ENCODE results near the gene SQOR.
"Not testable (repeated sequence)": the region's sequence is repeated elsewhere in the genome, so short reads cannot be mapped to it uniquely, and the experiment has no call there.

Gene SQOR

DNA sequence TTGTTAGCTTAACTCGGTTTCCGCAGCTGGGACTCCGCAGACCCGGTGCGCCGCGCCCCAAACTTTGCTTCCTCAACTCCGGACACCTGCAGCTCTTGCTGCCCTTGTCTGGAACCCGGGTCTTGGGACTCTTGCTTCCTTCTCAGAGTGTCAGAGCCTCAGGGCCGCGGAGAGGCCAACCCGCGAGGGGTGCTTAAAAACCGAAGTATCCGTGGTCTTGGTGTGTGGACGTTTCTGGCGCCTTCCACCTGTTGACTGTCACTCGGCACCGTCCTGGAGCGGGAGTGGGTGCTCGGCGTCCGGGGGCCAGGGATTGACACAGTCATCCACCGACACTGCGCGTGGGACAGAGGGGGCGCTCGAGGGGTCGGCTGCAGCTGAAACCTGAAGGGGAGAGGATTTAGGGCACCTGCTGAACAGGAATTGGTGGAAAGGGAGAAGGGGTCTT, 386 bp downstream of the SQOR start:
- peak in 1 of 2 experiments; percentile 52 for DNase-seq

DNA sequence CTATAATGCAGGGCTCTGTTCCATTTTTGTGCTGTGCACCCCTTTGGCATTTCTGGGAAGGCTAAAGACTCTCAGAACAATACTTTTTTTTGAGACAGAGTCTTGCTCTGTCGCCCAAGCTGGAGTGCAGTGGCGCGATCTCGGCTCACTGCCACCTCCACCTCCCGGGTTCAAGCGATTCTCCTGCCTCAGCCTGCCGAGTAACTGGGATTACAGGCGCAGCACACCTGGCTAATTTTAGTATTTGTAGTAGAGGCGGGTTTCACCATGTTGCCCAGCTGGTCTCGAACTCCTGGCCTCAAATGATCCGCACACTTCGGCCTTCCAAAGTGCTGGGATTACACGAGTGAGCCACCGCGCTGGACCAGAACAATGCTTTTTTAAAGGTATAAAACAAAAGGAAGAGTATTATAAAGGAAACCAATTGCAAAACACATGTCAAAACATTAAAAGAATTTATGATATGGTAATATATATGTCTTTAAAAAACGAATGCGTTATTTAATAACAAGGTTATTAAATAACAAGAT, 999 bp downstream of the SQOR start:
- DNase-seq: no peak

DNA sequence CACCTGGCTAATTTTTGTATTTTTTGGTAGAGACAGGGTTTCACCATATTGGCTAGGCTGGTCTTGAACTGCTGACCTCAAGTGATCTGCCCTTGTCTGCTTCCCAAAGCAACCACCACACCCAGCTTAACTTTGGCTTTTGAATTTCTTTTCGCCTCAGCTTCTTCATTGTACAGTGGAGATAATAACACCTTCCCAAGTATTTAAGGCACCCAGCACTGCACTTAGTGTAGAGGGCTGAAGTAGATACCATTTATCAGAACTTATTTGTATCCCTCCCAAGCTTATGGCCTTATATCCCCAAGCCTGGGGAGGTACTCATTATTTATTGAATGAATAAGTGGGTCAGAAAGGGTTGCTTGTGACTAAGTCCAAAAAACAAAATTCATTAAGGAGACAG, 2.3 kb downstream of the SQOR start:
- DNase-seq: no peak

DNA sequence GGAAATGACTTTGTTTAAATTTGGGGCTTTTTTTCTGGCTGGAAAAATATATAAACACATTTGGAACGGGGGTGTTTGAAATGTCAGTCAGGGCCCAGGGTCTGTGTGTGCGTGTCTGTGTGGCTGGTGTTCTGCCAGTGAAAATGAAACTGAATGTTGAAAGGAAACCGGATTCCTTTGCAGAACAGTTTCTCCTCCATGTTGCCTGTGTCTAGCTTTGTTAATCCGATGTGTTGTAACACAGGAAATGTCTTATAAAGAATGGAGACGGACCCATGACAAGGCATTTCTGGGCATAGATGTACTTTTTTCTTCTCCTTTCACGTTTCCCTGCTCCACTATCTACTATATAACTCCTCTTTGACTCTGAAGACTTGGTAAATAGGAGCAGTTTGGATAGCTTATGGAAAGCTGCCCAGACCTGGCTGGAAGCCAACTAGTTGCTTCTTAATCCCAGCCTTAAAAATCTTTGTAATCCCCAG, 2.8 kb downstream of the SQOR start:
- peak; percentile 91 for DNase-seq

DNA sequence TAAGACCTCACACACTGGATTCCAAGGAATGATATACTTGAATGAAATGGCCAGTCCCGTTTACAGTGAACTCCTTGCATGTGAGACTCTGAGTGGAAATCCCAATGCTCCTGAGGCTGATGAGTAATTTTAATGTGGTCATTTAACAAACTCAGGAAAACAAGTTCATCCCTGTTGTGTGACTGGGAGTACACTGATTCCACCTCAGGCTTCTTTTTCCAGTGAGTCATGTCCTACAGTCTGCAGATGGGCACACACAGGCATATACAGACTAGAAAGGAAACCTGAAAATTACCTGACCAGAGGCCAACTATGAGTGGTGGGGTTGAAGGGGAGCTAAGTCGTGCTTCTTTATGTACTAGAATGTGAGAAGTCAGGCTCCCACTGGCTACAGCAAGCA, 5.8 kb downstream of the SQOR start:
- DNase-seq: no peak

DNA sequence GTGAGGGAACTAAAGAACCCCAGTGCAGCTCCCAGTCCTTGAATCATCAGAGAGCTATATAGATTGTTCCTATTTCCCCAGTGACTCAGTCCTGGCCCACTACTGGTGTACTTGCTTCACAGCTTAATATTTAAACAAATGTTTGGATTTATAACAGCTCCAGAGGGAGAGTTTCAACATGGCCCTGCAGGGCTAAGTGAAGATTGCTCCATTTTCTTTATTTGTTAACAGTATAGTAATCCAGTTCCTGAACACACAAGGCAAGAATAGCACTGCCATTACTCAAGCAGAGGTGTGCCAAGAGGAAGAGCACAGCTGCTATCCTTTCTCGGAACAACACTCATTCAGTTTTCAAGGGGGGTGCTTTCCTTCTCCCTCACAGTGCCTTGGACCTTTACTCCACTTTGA, 6.5 kb downstream of the SQOR start:
- peak; percentile 93 to 95 for DNase-seq

DNA sequence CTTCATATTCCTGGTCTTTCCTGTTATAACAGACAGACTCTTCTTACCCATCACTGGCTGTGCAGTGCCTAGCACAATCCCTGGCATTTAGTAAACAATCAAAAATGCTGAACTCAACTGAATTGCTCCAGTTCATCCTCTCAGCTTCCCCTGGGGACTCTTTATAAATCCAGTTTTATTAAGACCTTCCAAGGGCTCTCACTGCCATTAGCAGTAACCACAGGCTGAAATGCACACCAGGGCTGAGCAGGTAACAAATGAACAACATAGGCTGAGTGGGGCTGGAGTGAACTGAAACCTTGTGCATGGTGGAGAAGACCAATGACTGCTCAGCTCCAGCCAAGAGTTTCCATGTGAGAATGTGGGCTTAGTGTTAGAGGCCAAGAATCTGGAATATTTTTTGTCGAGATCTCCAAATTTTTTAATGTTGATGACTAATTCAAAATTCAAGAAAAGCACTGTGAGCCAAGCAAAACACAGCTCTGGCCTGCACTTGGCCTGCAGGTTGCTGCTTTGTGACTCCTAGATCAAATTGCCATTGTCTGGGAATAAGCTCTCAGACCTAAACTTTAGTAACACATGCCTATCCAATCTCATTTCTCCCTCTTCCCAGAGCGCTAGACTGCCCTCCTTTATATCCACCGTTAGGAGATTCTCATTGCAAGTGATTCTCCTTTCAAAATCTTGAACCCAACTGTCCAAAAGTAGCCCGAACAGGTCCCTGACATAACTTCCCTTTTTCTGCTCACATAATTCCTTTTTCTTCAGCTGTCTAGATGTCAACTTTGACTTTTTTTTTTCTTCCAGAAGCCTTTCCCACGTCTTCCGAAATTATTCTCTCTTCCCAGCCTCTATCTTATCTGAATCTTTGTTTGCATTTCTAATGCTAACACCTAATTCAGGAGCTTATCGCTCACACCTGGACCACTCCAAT, 7.4 kb downstream of the SQOR start:
- peak; percentile 18 to 39 for DNase-seq

DNA sequence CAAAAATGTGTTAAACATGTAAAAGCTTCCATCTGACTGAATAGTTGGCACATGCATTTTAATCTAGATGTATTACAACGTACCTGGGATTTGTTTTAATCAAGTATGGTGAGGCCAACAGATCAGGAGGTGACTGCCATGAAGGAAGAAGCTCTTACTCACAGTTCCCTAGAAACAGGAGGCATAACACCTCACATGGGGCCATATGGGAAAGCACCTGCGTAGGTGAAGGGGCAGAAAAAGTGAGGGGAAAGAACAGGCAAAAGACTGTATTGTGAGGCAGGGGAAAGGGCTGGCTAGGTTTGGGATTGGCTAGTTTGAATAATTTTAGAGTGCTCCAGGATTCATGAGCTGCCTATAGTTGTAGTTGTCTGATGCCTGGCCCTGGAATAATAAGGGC, 9.6 kb downstream of the SQOR start:
- no peak for DNase-seq

DNA sequence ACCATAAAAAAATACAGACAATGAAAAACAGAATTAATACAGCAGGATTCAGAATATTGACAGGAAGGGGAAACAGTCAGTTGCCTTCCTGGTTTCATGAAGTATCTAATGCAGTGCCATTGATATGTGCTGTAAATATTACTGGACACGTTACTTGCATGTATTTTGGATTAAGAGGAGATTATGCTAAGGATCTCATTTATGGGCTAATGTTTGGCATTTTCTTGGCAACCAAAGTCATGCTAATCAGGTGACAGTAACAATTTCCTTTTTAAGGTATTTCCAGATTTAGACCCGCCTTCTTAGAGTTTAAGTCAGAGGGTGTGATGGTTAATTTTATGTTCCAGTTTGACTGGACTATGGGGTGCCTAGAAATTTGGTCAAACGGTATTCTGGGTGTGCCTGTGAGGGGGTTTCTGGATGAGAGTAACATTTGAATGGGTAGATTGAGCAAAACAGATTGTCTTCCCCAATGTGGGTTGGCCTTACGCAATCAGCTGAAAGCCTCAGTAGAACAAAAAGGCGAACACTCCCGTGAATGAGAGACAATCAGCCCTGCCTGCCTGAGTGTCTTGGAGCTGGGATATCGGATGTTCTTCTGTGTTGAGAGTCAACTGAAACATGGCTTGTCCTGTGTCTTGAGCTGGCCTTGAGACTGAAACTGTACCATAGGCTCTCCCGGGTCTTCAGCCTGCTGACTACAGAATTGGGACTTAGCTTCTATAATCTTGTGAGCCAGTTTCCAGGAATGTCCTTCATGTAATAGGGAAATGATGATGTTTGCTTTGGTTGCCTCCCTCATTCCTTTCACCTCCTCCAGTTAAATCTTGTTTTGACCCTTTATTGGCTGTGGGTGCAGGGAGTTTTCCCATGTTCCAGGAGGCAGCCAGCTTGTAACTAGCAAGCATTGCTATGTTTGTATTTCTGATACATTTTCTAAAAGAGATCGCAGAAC, 10.5 kb downstream of the SQOR start:
- DNase-seq: peak in 1 of 2 experiments; percentile 33

DNA sequence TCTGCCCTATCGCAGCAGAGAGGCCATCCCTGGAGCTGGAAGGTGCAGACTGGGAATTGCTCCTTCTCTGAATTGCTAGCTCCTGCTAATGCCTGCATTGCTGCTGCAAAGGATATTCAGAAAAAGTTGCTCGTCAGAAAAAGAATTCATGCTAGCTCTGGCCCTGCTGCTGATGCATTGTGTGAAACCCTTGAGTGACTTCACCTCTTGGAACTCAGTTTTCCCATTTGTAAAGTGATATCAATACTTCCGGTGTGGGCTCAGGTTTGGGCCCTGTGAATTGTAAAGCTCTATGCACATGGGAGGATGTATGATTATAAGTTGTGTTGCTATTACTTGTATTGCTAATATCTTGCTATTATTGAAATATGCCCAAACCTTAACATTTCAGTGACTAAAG, 11.4 kb downstream of the SQOR start:
- no peak for DNase-seq

DNA sequence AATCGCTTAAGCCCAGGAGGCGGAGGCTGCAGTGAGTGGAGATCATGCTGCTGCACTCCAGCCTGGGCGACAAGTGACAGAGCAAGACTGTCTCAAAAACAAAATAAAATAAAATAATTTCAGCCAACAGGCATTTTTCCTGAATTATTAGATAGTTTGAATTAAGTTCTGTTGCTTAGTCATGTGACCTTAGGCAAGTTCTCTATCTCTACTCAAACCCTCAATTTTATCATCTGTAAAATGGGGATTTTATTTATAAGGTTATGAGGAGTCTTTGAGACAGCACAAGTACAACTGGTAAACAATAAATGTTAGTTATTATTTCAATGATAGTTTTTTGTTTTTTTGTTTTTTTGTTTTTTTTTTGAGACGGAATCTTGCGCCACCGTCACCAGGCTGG, 13.0 kb downstream of the SQOR start:
- no peak for DNase-seq

DNA sequence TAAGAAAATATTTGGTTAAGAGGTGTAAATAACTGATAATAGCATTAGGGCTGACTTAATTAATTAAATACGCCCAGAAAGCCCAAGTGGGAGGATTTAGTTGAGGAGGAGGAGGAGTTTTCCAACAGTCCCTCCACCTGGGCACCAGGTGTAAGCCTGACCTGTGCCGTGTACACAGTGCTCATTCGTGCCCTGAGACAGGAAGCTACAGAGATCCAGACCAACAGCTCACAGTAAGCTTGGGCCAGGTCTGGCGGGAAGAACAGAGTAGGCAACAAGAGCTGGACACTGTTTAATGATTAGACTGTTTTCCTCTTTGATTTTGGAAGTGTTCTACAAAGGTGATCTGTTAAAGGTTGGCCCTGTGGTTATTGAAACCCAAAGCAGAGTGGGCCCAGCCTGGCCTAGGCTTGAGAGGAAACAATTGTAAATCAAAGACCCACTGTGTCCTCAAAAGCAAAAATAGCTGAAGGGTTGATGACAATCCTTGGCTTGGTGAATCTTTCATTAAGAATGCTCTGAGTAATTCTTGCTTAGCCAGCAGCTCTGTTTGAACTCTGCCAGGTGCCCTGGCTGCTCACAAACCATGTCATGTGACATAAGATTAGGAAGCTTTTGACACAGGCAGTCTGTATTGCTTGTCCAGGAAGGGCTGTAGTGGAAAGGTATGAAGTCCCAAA, 13.8 kb downstream of the SQOR start:
- no peak for DNase-seq

DNA sequence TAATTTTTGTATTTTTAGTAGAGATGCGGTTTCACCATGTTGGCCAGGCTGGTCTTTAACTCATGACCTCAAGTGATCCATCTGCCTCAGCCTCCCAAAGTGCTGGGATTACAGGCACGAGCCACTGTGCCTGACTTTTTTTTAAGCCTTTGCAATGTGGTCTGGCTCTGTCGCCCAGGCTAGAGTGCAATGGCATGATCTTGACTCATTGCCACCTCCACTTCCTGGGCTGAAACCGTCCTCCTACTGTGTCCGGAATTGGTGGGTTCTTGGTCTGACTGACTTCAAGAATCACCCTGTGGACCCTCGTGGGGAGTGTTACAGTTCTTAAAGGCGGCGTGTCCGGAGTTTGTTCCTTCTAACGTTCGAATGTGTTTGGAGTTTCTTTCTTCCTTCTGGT, 15.2 kb downstream of the SQOR start:
- DNase-seq: not testable (repeated sequence)

DNA sequence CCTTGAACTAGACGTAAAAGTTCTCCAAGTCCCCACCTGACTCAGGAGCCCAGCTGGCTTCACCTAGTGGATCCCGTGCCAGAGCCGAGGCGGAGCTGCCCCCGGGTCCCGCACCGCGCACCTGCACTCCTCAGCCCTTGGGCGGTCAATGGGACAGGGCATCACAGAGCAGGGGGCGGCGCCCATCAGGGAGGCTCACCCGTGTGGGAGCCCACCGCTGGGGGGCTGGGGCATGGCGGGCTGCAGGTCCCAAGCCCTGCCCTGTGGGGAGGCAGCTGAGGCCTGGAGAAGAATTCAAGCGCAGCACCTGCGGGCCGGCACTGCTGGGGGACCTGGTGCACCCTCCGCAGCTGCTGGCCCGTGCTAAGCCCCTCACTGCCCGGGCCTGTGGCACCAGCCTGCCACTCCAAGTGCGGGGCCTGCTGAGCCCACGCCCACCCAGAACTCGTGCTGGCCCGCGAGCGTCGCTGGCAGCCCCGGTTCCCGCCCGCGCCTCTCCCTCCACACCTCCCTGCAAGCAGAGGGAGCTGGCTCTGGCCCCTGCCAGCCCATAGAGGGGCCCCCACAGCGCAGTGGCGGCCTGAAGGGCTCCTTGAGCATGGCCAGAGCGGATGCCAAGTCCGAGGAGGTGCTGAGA, 16.2 kb downstream of the SQOR start:
- no peak for DNase-seq

DNA sequence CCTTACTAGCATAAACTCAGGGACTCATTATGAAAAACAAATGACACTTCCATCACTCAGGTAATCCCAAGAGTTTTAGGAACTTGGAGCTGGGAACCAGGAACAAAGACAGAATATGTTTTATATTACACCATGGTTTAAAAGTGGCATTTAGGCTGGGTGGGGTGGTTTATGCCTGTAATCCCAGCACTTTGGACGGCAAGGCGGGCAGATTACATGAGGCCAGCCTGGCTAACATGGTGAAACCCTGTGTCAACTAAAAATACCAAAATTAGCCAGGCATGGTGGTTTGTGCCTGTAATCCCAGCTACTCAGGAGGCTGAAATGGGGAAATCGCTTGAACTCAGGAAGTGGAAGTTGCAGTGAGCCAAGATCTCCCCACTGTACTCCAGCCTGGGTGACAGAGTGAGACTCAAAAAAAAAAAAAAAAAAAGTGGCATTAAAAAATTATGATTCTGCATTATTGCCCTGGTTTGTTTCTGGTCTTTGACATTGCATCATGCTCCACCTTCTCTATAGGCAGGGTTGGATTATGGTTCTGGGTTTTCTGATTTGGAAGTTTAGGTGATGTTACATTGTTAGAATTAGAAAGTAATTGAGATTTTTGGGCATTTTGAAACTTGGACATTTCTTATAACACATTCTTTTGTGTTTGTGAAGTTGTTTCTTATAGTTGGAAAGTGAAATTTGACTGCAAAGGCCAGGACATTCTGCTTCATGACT, 19.0 kb downstream of the SQOR start:
- DNase-seq: peak; percentile 54 to 66

DNA sequence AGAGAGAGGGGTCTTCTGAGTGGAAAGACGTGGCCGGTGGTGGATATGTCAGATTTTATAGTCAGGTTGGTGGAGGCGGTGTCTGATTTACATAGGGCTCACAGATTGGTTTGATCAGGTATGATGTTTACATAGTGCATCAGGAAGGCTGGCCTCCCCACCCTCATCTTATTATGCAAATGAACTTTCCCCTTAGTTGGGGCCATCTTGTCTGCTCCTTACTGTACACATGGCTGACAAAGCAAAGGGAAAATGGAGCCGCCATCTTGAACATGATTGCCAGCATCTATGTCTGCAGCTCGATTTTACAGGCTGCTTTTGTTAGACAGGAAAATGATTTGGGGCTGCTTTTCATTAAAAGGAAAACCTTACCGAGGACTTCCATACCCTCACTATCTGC, 19.9 kb downstream of the SQOR start:
- no peak for DNase-seq

DNA sequence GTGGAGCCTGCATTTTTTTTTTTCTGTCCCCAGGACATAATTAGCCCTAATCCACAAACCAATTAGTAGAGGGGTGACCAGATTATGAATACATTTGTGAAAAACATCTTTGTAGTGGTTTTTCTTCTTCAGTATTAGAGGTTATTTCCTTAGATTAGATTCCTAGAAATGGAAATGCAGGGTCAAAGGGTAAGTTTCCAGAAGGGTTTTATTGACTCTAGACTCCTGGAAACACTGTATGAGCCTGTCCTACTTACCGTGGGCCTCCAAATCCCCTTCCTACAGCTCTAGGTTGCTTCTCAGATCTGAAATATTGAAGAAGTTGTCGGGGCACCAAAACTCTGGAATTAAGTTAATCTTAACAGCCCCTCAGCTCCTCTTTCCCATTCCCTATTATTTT, 22.4 kb downstream of the SQOR start:
- no peak for DNase-seq

DNA sequence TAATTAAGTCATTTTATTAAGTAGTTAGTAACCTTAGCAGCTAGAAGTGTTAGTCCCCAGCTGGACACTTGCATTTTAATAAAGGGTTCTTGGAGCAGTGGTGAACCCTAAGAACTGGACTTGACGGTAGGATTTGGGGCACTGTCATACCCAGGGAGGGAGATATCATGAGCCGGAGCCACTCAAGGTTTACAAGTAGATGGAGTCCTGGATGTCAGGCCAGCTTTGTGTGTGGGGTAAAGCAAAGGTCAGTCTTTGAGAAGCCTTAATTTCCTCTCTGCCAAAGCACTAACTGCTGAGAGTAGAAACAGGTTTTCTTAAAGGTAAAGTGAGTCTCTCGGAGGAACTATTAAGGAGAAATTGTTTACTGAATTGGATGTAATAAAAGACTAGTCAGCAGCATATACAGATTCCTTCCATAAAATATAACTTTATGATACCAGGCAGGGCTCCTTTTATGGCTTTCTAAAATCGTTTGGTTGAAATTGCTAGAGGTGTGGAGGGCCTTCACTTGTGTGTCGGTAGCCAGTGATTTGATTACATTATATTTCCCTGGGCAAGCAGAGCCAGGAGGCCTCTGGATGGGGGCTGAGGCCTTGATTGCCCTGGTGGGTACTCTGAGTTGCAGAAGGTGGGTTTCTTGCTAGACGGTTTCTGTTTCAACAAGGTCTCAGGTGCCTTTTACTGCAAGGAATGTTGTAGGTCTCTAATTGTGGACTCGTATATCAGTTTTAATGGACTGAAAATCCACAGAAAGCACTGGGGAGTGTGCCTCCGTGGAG, 23.1 kb downstream of the SQOR start:
- DNase-seq: no peak

DNA sequence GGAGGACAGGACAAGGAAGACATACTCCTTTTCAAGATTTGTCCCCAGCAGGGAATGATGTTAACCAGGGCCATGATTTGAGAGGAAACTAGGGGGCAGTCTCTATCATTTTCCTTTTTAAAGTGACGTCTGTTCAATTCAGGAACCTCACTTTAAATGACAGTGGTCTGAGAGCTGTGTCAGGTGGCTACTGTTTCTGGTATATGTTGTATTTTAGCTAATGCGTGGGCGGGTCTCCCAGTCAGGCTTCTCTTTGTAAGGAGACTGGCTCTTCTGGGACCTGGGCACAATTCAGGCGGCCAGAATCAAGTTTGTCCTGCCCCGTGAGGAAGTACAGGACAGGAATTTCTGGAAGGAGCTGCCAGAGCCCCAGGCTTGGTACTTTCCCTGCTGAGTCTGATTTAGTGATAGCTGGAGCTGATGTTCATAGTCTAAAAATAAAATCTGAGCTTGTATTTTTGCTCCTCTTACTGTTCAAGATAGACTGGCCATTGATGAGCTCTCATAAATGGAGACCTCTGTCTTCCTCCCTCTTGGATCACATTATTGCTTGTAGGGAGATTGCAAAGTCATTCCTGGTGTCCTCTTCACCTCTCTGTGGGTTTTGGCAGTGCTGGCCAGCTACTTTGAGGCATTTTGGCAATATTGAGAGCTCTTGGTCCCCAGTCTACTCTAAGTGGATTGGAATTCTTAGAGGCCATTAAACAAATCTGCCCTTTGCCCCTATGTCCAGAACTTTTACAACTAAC, 25.6 kb downstream of the SQOR start:
- no peak for DNase-seq

DNA sequence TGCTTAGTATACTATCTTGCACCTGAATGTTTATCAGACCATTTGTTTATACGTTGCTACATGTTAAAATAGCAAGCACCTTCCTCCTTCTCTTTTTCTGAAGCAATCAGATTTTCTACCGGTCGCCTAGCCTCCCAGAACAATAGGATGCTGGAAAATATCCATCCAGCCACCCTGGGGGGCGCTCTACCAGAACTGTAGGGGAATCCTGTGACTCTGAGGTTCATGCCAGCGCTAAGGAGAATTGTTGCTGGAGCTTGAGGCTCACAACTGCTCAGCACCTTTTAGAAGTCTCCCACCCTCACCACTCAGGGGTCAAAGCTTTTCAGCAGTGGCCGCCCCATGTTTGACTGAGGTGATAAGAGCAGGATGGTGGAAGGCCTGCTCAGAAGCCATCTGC, 27.5 kb downstream of the SQOR start:
- DNase-seq: no peak

All from AML-193 (cell line).